ENCODE measurements around the gene TLE4.

GRCh38 chr9:79555474-79556089 is 16.2 kb upstream of the TLE4 start:
- TF ChIP-seq CTCF (conservative IDR thresholded peaks at IDR 0.05 in 1 of 2, IDR thresholded peaks at IDR 0.05 in 1 of 2; ENCODE audit: low read depth in 1 of 2, low read length in 2 of 2) = no peak
- TF ChIP-seq EZH2 (IDR thresholded peaks at IDR 0.05; ENCODE audit: low read length, missing control alignments) = no peak
